ENCODE measurements around the gene HOXB8. TPM values are rescaled to one million over a fixed set of nuclear protein-coding genes. Genes with fewer than 3 reads are reported as not detected.

Gene HOXB8
- total and polyA plus RNA-seq, 2 donors (not counting 3 experiments of a cell fraction or from before 2014, with no cell fraction given) = 1.7 to 2.4 TPM

- Histone ChIP-seq H3K4me2 (ENCODE audit: insufficient read depth, low read length) (no peak overlapping the region), H2AFZ (ENCODE audit: low read depth, low read length) (no peak overlapping the region), H4K20me1 (replicated peaks; ENCODE audit: control insufficient read depth, extremely low read depth, insufficient read depth, low read length) (no peaks in the 10 kb centered on the region), H3K27me3 (ENCODE audit: control insufficient read depth in 2 of 2, insufficient read depth in 2 of 2, low read length in 2 of 2) (peaks cover 72 to 96% of the 10 kb centered on the region in 2 experiments), H3K27ac (ENCODE audit: insufficient read depth, low read depth, low read length) (no peak overlapping the region), H3K9me3 (replicated peaks; ENCODE audit: control insufficient read depth, insufficient read depth, low read length) (no peaks in the 10 kb centered on the region), H3K9ac (replicated peaks; ENCODE audit: extremely low read depth, insufficient read depth, low read length) (no peak overlapping the region), H3K36me3 (ENCODE audit: control insufficient read depth in 2 of 2, extremely low read depth in 1 of 2, insufficient read depth in 2 of 2, low read length in 2 of 2) (no peaks in the 10 kb centered on the region), H3K9me1 (replicated peaks; ENCODE audit: control insufficient read depth, extremely low read depth, insufficient read depth, low read length) (no peaks in the 10 kb centered on the region), H3K79me2 (ENCODE audit: control insufficient read depth, insufficient read depth, low read length) (no peaks in the 10 kb centered on the region), H3K4me1 (ENCODE audit: control insufficient read depth, extremely low read depth, insufficient read depth, low read length) (peaks cover 13% of the 10 kb centered on the region), H3K4me3 (replicated peaks in 1 of 3; ENCODE audit: insufficient read depth in 1 of 3, low read depth in 1 of 3, low read length in 3 of 3) (no peak overlapping the region)
- ChIA-PET POLR2A (no interaction called here), CTCF (interaction anchor here (3.2 kb wide), 1 partner anchor 9 kb away, joined by 73 read pairs; no protein-coding TSS in a partner anchor)
- no TSS peak for BruUV-seq (replicated peaks)
- intact Hi-C loops (cut with micrococcal nuclease) (no loop called here), dilution Hi-C loops (cut with MboI; ENCODE audit: extremely low pct_ligation_motif_present, low sequenced_read_pairs) (no loop called here)
- TF ChIP-seq POLR2AphosphoS5 (IDR thresholded peaks at IDR 0.05; ENCODE audit: insufficient read depth, low read depth, low read length) (no peak), GATA2 (IDR thresholded peaks at IDR 0.05; ENCODE audit: insufficient read depth, insufficient read length, low read depth, low read length) (no peak), JUN (IDR thresholded peaks at IDR 0.05; ENCODE audit: borderline replicate concordance, insufficient read depth, insufficient read length, low read depth) (no peak), EZH2 (IDR thresholded peaks at IDR 0.05; ENCODE audit: borderline replicate concordance, low read depth, low read length, severe bottlenecking) (no peak), POLR2A (IDR thresholded peaks at IDR 0.05; ENCODE audit: low read depth, low read length) (no peak), CTCF (IDR thresholded peaks at IDR 0.05; ENCODE audit: extremely low read depth in 1 of 2, insufficient read depth in 1 of 2, low read depth in 1 of 2, low read length in 2 of 2) (no peak), MYC (IDR thresholded peaks at IDR 0.05; ENCODE audit: low read depth, low read length) (no peak), FOS (IDR thresholded peaks at IDR 0.05; ENCODE audit: borderline replicate concordance, insufficient read depth, low read length) (no peak), MAX (IDR thresholded peaks at IDR 0.05; ENCODE audit: insufficient read depth, insufficient read length) (no peak)
- DNase-seq (ENCODE audit: low read depth, low spot score) = no peak
- no peak for FAIRE-seq
Observed at GRCh38 chr17:48627118-48627597, 12.1 kb upstream of the HOXB8 start.
